Measurements from ENCODE around the gene ACOT6. TPM values are rescaled to one million over a fixed set of nuclear protein-coding genes. Genes with fewer than 3 reads are reported as not detected.

Gene ACOT6
- total and polyA plus RNA-seq, 2 of the 4 experiments (the other 2 are of a cell fraction): not detected

GRCh38 chr14:73619524-73619923, 7.2 kb downstream of the ACOT6 start:
- H3K4me2 ChIP-seq (ENCODE audit: low read depth, low read length): no peak overlapping the region
- no peaks in the 10 kb centered on the region for H3K4me1 ChIP-seq (ENCODE audit: control insufficient read depth, insufficient read depth, low read length)
- H3K79me1 ChIP-seq (ENCODE audit: low read depth in 1 of 2, low read length in 2 of 2): no peaks in the 10 kb centered on the region
- H3K18ac ChIP-seq (ENCODE audit: low read depth, low read length): no peak overlapping the region
- H3K9me3 ChIP-seq (ENCODE audit: control insufficient read depth, insufficient read depth, low read length): no peaks in the 10 kb centered on the region
- no peak overlapping the region for H2BK5ac ChIP-seq (ENCODE audit: low read depth, low read length, poor library complexity, severe bottlenecking)
- dilution Hi-C loops (cut with HindIII; ENCODE audit: low sequenced_read_pairs, unreplicated experiment) (no loop called here), intact Hi-C loops (cut with micrococcal nuclease) (no loop called here), in situ Hi-C loops (cut with MboI; ENCODE audit: low sequenced_read_pairs) (no loop called here)
- WGBS, 2 experiments (ENCODE audit: extremely low coverage in 2 of 2, insufficient read length in 1 of 2): no CpG with 5 or more reads among the region's 1 CpG
- CTCF ChIA-PET: no interaction called here
- H3K4me3 ChIP-seq (ENCODE audit: insufficient read depth, low read depth, low read length): no peak overlapping the region
- no peak overlapping the region for H3K14ac ChIP-seq (replicated peaks; ENCODE audit: low read depth, low read length)
- no TSS peak for BruUV-seq (replicated peaks)
- H3K27me3 ChIP-seq (ENCODE audit: control insufficient read depth, insufficient read depth, low read length): peaks cover 11% of the 10 kb centered on the region
- no peak overlapping the region for H2AK5ac ChIP-seq (ENCODE audit: low read depth, low read length)
- H3K27ac ChIP-seq (ENCODE audit: insufficient read depth, low read length): no peak overlapping the region
- no peaks in the 10 kb centered on the region for H3K9me1 ChIP-seq (ENCODE audit: insufficient read depth, low read length)
- no peak overlapping the region for H4K91ac ChIP-seq (ENCODE audit: insufficient read depth, low read depth, low read length)
- no peak overlapping the region for H3K23ac ChIP-seq (ENCODE audit: low read depth, low read length)
- H4K5ac ChIP-seq (ENCODE audit: low read depth, low read length): no peak overlapping the region
- H2AK9ac ChIP-seq (replicated peaks; ENCODE audit: low read depth, low read length, poor library complexity): no peak overlapping the region
- POLR2A ChIA-PET (ENCODE audit: unreplicated experiment): no interaction called here
- H2BK20ac ChIP-seq (ENCODE audit: low read depth, low read length): no peak overlapping the region
- H4K20me1 ChIP-seq (ENCODE audit: insufficient read depth, low read length): no peaks in the 10 kb centered on the region
- TF ChIP-seq USF2 (IDR thresholded peaks at IDR 0.05; ENCODE audit: low read depth, low read length): no peak
- no peak for TF ChIP-seq BHLHE40 (IDR thresholded peaks at IDR 0.05; ENCODE audit: low read depth, low read length)
- no peak for TF ChIP-seq NFE2L2 (IDR thresholded peaks at IDR 0.05; ENCODE audit: low read depth, low read length)
- no peak for TF ChIP-seq CTCF (conservative IDR thresholded peaks at IDR 0.05; ENCODE audit: low read depth, low read length)
- TF ChIP-seq RCOR1 (IDR thresholded peaks at IDR 0.05; ENCODE audit: insufficient replicate concordance, low read length): no peak
- TF ChIP-seq MXI1 (IDR thresholded peaks at IDR 0.05; ENCODE audit: borderline replicate concordance, low read depth, low read length): no peak
- TF ChIP-seq RAD21 (IDR thresholded peaks at IDR 0.05; ENCODE audit: low read length): no peak
- TF ChIP-seq FOS (IDR thresholded peaks at IDR 0.05; ENCODE audit: low read depth, low read length): no peak
- TF ChIP-seq SMC3 (IDR thresholded peaks at IDR 0.05; ENCODE audit: low read depth, low read length): no peak
- no peak for TF ChIP-seq CHD1 (IDR thresholded peaks at IDR 0.05; ENCODE audit: low read depth, low read length)
- no peak for TF ChIP-seq MAZ (IDR thresholded peaks at IDR 0.05; ENCODE audit: borderline replicate concordance, low read depth, low read length)
- TF ChIP-seq MAFK (IDR thresholded peaks at IDR 0.05; ENCODE audit: low read depth, low read length): no peak
- TF ChIP-seq ELK1 (IDR thresholded peaks at IDR 0.05; ENCODE audit: borderline replicate concordance, low read depth, low read length): no peak
- no peak for TF ChIP-seq POLR2A (IDR thresholded peaks at IDR 0.05; ENCODE audit: low read depth, low read length)
- TF ChIP-seq RFX5 (IDR thresholded peaks at IDR 0.05; ENCODE audit: low read depth, low read length): no peak
- H3K9ac ChIP-seq (ENCODE audit: low read depth, low read length): no peak overlapping the region
- no peak overlapping the region for H2BK120ac ChIP-seq (ENCODE audit: low read depth, low read length)
- ATAC-seq (ENCODE audit: low read depth) (no peak), DNase-seq (no peak)
- no peak overlapping the region for H3K4ac ChIP-seq (ENCODE audit: low read depth, low read length)
- no peak overlapping the region for H2BK15ac ChIP-seq (ENCODE audit: low read depth, low read length)
- no peak overlapping the region for H2AFZ ChIP-seq (replicated peaks; ENCODE audit: low read length, poor library complexity)
- no peak overlapping the region for H3K56ac ChIP-seq (ENCODE audit: extremely low read depth, insufficient read depth, low read length)
- H4K8ac ChIP-seq (ENCODE audit: low read depth in 2 of 2, low read length in 2 of 2): no peak overlapping the region
- no peaks in the 10 kb centered on the region for H3K36me3 ChIP-seq (ENCODE audit: control insufficient read depth, insufficient read depth, low read length)

All from IMR-90 (cell line).